HG03175 (cell line): ENCODE data around the gene NDUFV1.
"Not testable (repeated sequence)": the region's sequence is repeated elsewhere in the genome, so short reads cannot be mapped to it uniquely, and the experiment has no call there.

Experiments
- ATAC-seq: cut with Tn5 transposase; IDR thresholded peaks from one replicate; pipeline ENCODE4 v1.9.1; 2021; ENCODE audit warnings: mild to moderate bottlenecking, moderate library complexity; ENCODE audit not compliant: unreplicated experiment

The NDUFV1 gene

DNA sequence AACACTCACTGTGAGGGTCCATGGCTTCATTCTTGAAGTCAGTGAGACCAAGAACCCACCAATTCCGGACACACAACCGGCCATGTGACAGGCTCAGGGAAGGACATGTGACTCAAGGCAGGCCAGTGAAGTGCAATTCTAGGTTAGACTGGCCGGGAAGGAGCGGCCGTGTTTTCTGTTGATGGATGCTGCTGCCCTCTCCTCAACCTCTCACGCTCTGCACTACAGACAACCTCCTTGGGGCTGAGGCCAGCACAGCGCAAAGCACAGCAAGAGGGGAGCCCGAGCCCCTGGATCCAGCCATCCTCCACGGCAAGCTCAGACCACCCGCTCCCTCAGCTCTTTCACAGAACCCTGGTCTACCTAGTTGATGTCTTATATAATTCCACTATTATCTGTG lies 20.2 kb downstream of the NDUFV1 start:
- ATAC-seq: no peak

DNA sequence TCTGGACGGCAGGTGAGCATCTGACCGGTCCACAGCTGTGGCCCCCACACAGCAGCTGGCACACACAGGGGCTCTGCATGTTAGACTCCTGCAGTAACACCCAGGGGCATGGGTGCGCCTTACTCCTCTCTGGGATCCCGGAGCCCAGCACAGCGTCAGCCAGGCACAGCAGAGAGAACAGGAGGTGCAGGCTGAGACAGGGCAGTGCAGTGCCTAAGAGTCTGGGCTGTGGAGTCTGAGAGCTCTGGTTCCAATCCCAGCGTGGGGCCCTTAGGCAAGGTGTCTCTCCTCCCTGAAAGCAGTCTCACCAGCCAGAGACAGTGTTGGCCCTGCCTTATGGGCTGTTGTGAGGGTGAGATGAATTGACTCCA lies 20.7 kb downstream of the NDUFV1 start:
- ATAC-seq: no peak

DNA sequence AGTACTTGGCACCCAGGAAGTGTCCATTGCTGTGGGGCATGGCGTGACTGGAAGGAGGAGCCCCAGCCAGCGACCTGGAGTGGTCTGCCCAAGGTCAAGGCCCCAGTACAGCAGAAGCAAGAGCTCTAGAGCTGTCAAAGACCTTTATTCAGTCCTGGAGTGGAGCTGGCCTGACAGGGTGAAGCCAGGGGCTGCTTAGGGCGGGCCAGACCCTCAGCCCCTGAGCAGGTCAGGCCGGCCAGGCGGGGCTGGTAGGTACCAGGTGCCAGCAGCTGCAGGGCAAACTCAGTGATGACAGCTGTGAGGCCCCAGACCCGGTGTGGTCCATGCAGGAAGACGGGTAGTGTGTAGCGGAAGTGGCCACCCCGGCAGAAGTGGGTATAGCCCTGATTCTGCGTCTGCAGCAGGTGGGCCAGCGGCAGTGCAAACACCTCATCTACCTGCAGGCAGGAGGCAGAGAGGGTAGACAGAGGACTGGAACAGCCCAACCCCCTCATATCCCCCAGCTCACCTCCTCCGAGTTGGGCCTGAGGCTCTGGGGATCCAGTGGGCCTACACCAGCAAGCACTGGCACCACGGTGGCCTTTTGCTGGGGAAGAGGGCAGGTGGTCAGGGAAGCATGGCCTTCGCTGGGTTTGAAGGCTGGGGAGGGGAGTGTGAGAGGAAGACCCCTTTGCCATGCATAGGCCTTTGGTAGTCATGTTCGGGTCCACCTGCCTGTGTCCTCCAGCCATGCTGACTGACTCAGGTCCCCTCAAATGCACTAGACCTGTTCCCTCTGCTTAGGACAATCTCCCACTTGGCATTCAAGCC lies 21.3 kb downstream of the NDUFV1 start:
- no peak for ATAC-seq

DNA sequence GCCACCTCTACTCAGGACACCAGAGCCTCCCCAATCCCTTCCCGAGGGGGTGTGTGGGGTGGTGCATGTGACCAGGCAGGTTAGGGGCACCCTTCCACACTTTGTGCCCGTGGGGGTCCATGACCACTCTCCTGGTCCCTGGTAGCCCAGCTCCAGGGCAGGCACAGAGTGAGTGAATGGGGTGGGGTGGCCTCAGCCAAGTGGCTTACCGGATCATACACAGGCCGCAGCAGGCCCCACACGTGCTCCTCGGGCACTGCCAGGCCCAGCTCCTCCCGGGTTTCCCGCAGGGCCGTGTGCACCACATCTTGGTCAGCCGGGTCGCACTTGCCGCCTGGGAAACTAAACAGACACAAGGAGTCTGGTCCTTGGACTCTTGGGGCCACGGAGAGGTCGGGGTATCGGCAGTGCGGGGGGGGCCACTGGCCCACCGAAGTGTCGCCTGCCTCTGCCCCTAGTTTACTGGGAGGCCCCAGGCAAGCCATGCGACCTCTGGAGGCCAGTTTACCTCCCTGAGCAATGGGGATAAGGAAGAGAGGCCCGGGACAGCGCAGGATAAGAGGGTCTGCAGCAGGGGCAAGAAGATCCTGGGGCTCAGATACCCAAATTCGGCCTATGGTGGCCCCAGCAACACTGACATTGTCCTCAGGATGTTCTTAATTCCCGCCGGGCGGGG lies 22.1 kb downstream of the NDUFV1 start:
- no peak for ATAC-seq

DNA sequence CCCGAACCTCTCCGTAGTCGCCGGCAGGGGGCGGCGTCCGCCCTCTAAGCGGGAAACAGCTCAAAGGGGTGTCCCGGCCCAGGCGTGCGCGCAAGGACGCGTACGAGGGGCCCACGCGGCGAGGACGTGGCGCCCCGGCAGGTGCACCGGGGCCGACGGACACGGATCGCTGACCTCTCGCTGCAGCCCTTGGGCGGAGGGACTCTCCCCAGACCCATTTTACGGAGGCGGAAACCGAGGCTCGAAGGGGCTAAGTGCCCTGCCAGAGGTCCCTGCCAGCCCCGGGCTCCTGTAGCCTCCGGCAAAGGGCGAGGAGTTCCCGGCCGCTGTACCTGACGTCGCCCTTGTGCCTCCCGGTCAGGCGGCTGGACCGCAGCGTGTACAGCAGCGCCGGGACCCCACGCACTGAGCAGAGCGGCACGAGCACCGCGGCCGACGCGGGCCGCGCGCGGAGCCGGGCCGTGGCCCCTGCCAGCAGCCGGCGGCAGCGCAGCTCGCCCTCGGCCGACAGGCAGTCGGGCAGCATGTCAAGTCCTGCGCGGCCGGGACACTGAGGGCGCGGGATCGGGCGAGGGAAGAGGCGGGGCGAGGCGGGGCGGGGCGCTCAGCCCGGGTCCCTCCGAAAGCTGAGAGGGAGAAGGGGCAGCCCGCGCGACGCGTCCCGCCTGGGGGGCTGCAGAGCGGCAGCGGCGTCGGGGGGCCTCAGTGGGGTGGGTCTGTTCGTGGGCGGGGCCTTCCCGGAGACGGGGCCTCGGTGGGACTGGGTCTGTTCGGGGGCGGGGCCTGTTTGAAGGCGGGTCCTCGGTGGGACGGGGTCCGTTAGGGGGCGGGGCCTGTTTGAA lies 22.9 kb downstream of the NDUFV1 start, which contains the start of gene NUDT8:
TSS of gene NUDT8 (minus strand) at position 552 of the 842 bp plus-strand sequence. CDS start at position 526, 26 bp downstream.
- peak; percentile 49 for ATAC-seq

DNA sequence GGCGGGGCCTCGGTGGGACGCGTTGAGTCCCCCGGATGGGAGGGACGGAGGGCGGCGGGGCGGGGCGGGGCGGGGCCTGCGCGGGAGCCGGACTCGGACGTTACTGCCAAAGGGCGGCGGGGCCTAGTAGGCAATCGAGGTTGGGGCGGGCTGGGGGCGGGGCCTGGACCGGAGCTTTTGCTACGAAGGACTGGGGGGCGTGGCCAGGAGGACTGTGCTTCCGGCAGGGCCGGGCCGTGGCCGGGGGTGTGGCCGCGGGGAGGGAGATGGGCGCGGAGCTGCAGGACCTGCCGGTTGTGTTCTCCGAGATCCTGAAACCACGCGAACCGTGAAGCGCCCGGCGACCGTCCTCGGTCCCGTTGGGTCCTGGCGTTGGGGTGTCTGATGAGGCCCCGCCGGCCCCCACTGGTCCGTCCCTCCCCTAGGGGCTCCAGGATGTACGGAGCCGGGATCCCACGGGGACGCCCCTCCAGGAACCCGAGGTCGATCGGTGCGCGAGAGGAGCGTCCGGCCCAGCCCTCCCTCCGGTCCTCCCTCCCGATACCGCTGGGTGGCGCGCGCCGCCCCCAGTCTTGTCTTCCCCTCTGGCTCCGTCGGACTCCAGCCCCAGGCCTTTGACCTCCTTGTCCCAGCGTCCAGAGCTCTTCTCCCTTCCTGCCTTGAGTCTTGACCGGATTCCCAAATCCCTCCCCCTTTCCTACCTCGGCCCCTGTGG lies 23.6 kb downstream of the NDUFV1 start:
- peak; percentile 70 for ATAC-seq

DNA sequence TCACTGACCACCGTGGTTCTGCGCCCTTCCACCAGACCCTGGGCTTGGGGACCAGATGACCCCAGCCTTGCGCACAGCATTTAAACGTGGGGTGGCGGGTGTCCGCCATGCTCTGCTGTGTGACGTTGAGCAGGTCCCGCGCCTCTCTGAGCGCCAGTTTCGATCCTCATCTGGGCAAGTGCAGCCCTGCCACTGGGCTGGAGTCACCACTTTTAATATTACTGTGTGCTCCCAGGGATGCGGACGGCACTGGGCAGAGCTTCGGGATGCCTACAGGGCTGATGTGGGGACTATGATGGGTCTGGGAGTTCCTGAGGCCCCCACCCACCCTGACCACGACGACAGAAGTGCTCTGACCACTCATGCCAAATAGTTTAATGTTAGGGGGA lies 24.2 kb downstream of the NDUFV1 start:
- no peak for ATAC-seq

DNA sequence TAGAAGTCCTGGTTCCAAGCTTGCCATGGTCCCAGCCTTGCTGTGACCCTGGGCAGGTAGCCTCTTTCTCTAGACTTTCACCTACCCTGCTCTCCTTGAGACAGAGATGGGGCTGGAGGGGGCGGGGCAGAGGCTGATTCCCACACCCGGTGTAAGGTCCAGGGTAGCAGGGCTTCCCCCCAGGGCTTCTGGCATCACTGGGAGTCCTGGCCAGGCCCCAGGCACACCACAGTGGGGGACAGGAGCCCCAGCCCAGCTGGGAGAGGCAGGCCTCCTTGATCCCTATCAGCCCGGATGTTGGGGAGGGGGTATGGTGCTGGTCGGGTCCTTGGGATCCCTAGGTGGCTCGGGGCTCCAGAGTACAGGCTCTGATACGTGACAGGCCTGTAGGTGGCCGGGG lies 24.7 kb downstream of the NDUFV1 start:
- ATAC-seq: no peak

DNA sequence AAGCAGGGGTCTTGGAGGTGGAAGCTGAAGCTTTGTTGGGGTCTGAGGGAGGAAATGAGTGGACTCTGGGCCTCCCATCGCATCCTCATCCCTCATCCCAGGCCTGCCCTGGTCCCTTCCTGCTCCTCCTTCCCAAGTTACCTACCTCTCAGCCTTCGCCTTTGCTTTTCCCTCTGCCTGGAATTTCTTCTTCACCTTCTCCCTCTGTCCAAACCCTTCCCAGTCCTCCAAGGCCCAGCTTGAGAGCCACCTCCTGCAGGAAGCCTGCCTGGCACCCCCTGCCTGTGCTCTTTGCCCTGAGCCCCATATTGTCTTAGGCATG lies 25.1 kb downstream of the NDUFV1 start:
- no peak for ATAC-seq

DNA sequence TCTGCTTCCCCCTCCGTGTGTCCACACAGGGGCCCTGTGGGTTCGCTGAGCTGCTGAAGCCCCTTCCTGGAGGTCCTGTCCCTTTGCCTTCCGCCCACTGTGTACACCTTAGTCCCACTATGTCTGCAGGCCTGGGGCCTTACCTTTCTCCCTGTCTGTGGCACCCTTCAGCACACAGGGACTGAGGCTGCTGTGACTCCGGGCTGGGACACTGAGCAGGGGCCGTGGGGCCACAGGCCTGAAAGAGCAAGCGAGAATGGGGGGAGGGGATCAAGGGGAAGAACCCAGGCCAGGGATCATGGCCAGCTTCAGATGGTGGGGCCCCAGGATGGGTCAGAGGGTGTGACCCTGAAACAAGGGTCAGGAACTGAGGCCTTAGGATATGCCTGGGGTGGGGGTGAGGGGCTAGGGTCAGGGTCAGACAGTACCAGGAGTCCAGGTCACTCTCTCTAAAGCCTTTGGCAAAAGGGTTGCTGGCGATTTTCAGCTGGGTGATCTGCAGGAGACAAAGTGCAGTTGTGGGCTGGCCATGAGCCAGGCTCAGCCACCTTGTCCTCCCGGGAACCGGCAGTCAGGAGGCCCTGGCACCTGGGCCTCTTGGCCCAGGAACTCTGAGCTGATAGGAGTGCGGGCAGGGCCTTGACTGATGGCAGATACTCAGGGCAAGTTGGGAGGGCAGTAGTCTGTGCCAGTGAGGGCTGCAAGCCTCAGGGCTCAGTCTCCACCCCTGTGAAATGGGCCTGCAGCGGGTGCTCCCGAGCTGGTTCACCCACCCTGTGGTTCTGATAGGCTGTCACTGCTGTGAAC lies 25.6 kb downstream of the NDUFV1 start:
- ATAC-seq: no peak

DNA sequence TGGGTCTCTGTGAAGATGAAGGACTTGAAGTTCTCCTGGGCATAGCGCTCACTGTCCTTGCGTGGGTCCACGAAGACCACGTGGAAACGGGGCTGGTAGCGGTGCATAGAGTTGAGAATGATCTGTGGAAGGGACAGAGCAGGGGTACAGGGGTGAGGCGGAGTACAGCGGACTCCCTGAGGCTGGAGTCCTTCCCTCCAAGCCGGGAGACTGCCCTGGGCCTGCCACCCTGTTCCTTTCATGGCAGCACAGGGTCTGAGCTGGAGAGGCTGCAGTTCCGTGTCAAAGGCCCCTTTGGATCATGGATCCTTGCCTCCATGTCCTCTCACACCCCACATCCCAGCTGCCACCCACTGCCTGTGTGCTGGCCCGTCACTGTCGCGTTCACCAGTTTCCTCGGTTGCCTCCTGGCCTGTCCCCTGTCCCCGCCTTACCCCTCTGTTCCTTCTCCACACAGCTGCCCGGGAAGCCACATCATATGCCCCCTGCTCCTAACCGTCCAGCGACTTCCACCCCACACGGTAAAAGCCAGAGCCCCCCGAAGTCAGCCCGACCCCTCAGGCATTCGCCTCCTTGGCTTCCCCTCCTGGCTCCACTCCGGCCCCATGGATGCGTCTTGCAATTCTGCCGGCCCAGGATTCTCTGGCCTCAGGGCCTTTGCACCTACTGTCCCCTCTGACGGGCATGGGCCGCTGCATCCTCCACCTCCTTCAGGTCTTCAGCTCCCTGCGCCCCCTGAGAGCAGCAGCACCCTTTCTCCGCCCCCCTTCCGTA lies 26.4 kb downstream of the NDUFV1 start:
- ATAC-seq: no peak

DNA sequence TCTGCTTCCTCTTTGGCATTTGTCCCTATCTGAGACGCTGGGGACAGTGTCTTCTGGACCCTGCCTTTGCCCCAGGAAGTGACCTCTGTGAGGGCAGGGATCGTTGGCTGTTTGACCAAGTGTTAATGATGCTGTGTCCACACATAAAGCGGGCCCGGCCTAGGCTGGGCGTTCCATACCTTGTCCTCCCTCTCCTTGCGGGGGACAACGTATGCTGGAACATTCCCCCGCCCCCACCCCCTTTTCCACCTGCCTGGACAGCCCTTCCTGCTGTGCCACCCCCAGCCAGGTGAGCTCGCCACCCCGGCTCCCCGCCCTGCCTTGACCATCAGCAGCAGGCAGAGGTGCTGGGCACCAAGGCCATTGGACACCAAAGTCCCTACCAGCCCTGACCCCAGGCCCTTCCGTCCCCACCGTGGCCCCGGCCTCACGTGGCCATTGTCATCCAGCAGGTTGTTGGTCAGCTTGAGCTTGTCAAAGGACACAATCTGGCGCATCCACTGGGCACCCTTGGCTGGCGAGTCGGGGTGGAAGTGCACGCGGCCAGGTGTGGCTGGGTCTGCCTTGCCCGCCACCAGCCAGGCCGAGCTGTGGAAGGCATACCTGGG lies 27.1 kb downstream of the NDUFV1 start:
- no peak for ATAC-seq

DNA sequence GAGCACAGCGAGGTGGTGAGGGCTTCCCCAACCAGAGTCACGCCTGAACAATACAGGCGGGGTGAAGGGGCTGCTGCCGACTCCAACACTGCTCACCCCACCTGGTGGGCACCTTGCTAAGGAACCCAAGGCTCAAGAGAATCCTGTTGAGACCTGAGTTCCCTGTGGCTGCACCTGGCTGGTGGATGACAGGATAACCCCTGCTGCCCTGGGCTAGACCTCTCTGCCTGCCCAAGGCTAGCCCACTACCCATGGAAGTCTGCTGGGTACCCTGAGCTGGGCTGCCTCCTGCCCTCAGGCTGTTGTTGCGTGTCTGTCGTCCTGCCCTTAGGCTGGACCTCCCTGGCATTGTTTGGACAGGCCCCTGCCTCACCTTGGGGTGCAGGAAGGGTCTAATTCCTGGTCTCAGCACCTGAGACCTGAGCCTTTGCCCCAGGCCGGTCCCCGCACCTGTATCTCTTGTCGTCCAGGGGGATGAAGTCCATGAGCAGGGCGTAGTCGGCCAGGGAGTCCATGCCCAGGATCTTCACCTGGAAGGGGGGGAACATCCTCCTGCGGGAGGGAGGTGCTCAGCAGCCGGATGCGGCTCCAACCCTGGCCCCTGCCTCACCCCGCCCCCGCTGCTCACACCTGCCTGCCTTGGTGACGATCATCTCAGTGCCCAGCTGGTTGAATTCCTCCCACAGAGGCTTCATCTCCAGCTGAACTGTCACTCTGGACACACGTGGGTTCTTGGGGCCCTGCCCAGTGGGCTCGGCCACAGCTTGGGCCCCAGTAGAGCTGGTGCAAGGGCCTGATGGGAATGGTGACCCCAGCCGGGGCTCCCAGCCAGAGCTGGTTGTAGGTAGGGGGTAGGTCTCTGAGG lies 27.9 kb downstream of the NDUFV1 start:
- no peak for ATAC-seq

DNA sequence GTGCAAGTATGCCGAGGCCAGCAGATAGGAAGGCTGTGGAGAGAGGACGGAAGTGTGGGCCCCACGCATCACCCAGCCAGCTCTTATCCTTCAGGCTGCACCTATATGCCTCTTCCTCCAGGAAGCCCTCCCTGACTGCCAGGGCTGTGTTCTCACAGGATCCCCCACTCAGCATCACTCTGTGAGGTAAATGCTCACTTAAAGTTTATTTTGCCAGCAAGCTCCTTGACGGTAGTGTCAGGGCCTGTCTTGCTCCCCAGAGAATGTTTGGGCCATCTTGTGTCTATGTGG lies 28.4 kb downstream of the NDUFV1 start:
- no peak for ATAC-seq

DNA sequence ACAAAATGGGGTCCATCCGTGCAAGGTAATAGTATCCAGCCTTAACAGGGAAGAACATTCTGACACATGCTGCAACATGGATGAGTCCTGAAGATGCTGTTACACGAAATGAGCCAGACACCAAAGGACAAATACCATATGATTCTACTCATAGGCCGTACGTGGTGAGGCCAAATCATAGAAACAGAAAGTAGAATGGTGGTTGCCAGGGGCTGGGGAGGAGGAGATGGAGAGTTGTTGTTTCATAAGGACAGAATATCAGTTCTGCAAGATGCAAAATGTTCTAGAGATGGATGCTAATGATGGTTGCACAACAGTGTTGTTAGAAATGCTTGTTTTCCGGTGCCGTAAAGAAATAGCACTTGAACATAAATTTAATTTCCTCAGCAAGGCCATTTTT lies 30.2 kb downstream of the NDUFV1 start:
- ATAC-seq: no peak

DNA sequence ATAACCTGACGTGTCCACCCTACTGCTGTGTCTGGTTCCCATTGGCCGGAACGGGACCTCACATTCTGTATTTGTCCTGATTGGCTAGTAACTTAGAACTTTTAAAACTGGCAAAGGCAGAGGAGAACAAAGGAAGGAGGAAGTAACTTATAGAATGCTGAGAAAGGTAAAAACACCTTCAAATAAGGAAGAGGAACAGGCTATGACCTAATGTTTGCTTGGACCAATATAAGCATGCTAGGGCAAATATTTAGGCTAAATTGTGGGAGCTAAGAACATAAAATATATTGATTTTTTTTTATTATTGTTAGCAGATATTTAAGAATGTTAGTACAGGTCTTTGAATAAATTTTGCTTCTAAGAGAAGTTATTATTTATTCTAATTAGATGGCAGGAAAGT lies 30.7 kb downstream of the NDUFV1 start:
- ATAC-seq: not testable (repeated sequence)

DNA sequence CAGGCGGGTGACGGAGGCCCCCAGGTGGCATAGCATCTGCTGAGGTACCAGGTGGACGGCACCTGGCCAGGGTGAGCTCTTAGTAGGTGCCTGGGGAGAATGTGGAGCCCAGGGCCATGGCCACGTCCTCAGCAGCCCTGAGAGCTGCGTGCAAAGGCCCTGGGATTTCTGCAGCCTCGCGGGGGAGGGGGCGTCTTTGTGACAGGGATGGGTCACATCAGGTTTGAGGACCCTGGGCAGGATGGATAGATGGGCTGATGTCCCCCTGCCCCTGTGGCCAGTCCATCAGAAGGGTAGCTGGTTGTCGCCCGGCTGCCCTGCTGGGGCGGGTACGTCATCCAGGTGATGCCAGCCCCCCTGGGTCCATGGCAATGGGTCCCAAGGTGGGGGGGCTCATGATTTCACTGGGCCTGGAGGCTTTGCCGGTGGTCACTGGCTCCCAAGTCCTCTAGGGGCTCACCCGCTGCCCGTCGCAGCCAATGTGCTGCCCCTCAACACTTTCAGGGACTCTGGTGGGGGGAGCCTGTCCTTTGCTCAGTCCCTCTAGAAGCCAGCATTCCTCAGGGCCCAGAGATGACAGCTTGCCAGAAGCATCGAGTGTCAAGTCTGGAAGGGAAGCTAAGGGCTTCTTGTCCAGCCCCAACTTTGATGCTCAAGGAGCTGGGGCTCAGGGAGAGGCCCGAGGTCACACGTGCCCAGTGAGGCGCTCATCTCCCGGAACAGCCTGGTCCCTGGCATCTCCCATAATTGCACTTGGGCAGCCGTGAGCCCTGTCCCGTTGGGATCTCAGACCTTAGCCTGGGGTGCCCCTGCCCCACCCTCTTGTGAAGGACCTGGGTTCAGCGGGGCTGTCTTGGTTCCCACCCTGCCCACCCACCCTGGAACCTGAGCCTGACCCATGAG lies 32.0 kb downstream of the NDUFV1 start:
- ATAC-seq: no peak
